PC-9 (cell line): ENCODE data around the gene TMEM123.

ENCODE experiments used
- CTCF ChIP-seq: fragments of 200-600 bp; sonication (generic); conservative IDR thresholded peaks from 2 replicates; pipeline ENCODE4 v1.6.1; 2017; ENCODE audit warnings: mixed run types, antibody characterized with exemption, mild to moderate bottlenecking, moderate library complexity
- EZH2 ChIP-seq: fragments of 200-600 bp; sonication (generic); IDR thresholded peaks from 2 replicates; pipeline ENCODE4 v1.8.0; 2017; ENCODE audit warnings: antibody characterized with exemption, low read depth

GRCh38 chr11:102457865-102458264 lies 5.3 kb upstream of the TMEM123 start:
- TF ChIP-seq CTCF (no peak), EZH2 (no peak)
